ENCODE data around the gene ABHD12. TPM values are rescaled to one million over a fixed set of nuclear protein-coding genes. Genes with fewer than 3 reads are reported as not detected.
A peak's percentile ranks its signal among the peaks of the same experiment; 100 is the strongest.

Gene ABHD12
- polyA plus RNA-seq, 4 donors, result 51.8 to 66.4 (median 59.3) TPM

DNA sequence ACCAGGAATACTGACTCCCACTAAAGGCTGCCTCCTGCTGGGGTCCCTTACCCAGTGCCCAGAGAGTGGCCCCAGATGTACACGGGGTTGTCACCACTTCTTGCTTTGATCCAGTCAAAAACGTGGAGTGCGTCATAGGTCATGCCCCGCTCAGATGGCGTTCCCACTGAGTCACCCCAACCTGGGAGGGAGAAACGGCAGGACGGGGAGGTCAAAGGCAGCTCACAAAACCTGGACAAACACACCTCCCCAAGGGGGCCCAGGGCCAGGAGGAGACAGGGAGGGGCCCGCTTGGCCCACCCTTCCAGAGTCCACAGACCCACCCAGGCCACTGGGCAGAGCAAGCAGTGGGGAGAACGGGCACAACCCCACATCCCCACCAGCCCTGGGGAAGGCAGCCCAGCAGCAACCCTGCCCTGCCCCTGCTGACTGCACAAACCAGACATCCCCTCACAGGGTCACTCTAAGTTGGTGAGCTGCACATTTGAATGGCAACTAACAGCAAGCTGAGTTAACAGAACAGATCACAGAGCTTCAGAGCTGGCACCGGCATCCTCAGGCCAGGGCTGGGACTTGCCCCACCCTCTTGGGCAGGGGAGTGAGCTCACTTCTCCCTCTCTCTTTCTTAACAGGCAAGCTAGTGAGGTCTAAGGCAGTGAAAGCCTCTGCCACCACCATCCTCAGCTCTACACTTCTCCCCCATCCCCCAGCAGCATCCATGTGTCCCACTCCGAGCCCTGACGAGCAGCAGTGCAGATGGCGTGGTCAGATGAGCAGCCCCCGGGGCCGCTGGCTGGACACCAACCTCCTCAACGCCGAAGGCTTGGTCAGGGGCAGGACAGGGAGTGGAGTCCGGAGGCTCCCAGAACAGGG lies 81.0 kb downstream of the ABHD12 start:
- no peak for DNase-seq (ENCODE audit: low read depth in 4 of 4, low spot score in 3 of 4)

GRCh38 chr20:25308671-25309394 lies 81.8 kb downstream of the ABHD12 start:
- DNase-seq (ENCODE audit: low read depth in 4 of 4, low spot score in 3 of 4), result no peak

DNA sequence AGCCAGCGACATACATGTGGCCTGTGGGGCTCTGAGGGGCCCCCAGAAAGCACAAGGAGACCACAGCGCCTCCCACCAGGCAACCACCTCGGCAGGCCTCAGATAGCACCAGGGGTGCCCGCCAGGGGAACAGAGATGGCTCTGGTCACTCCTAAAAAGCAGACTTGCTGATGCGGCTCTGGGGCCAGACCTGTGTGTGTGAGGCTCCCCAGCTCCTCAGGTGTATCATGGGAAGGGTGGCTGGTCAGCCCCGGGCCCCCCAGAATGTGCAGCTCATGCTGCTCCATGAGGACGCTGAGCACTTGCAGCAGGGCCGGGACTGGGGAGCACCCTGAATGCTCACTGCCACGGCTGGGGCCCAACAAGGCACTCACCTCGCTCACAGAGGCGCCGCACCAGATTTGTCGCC lies 82.5 kb downstream of the ABHD12 start:
- DNase-seq (ENCODE audit: low read depth in 4 of 4, low spot score in 3 of 4), result no peak

DNA sequence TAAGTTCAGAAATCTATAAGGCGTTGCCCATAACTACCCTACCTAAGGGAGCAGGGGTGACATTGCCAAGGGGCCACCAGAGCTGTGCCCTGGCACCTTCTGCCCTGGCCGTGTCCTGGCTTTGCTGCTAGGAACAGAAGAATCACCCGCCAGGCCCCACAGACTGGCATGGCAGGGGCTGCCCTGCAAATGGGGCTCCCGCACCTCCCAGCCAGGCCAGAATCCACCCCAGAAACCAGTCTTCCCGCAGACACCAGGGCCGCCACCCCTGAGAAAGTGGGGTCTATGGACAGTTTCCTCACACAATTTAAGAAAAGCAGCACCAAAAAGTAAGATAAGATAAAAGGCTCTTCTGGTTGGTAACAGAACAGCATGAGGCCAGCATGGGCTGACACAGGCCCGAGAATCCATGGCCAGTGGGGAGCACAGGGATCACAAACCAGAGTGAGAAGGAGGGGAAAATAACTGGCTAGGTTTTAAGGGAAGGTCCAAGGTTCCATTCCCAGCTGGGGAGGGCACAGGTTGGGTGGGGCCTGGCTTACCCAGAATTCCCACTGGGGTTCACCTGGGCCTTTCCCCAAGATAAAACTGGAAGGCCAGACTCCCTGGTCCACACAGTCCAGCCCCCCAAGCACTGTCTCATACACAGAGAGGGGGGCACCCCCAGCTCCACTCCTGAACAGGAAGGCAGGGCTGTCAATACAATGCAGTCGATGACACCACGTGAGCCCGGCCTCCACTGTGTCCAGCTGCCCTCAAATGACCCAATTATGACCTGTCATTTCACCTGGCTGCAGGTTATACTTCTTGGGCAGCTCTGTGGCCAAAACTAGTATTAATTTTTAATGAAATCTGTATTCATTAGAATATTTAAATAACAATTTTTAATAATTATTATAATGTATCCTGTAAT lies 83.4 kb downstream of the ABHD12 start:
- no peak for DNase-seq (ENCODE audit: low read depth in 4 of 4, low spot score in 3 of 4)

DNA sequence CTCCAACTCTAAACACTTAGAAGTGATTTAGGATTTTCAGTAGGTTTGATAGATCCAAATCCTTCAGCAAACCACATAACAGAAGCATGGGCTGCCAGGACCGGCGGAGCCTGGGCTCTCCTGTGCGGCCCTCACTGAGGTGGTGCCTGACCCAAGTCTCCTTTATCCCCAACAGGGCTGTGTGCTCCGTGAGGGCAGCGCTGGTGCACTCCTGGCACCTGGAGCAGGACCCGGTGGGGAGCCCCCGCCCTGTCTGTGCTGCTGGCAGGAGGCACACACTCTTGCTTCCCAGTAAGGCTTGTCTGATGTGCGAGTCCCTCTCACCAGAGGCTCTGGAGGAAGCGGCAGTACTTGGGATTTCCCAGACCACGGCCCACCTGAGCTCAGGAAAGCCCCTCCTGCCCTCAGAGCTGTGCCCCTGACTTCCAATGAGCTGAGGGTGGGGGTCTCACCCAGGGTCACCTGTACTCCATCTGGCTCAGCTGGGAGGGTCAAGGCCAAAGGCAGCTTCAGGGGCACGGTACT lies 86.5 kb downstream of the ABHD12 start:
- DNase-seq (ENCODE audit: low read depth in 4 of 4, low spot score in 3 of 4), result no peak

GRCh38 chr20:25303292-25304024 lies 87.2 kb downstream of the ABHD12 start:
- DNase-seq (ENCODE audit: low read depth in 4 of 4, low spot score in 3 of 4), result no peak

- no peak for DNase-seq (ENCODE audit: low read depth in 4 of 4, low spot score in 3 of 4)
Observed at GRCh38 chr20:25302596-25302995, 88.0 kb downstream of the ABHD12 start.

GRCh38 chr20:25301357-25301920 lies 89.2 kb downstream of the ABHD12 start:
- DNase-seq (ENCODE audit: low read depth in 4 of 4, low spot score in 3 of 4), result no peak

DNA sequence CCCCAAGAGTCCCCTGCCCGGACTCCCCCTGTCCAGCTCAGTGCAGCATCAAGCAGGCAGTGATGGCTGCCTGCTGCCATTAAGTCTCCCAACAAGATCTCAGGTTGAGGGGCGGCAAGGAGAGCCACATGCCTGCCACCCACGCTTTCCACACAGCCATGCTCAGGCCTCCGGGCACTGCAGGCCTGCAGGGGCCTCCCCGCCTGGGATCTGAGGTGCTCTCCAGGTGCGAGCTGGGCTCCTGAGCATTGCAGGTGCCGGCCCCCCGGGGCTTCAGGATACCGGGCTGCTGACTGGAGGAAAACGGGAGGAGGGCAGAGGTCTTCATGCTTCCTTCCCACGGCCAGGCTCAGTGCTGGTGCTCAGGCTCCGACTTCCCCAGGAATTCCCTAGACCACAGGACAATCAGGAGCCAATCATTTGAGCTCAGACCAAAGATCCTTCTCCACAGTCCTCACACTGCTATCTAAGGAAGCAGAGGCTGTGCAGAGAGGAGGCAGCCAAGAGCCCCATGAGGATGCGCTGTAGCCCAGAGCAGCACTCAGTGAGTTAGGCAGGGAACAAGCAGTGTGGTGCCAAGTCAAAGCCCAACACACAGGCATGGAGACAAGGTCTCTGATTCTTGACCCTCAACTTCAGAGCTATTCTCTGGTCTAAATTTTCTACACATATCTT lies 90.0 kb downstream of the ABHD12 start:
- DNase-seq (ENCODE audit: low read depth in 4 of 4, low spot score in 3 of 4), result no peak

DNA sequence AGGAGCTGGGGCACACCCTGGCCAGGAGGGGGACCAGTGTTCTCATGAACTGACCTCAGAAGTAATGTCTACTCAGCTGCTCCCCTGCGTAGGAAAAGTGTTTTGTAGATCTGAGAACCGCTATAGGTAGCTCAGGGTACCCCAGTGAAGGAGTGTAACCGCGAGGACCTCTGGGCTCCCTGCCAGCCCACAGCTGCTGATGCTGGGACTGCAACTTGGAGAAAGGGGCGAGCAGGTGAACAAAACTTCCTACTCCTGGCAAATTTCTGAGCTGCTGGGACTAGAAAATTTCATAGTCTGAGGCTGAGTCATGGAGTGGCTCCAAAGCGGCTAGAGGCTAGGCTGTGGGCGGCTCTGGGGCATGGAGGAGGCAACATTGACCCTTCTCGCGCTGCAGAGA lies 90.8 kb downstream of the ABHD12 start:
- DNase-seq (ENCODE audit: low read depth in 4 of 4, low spot score in 3 of 4), result no peak

DNA sequence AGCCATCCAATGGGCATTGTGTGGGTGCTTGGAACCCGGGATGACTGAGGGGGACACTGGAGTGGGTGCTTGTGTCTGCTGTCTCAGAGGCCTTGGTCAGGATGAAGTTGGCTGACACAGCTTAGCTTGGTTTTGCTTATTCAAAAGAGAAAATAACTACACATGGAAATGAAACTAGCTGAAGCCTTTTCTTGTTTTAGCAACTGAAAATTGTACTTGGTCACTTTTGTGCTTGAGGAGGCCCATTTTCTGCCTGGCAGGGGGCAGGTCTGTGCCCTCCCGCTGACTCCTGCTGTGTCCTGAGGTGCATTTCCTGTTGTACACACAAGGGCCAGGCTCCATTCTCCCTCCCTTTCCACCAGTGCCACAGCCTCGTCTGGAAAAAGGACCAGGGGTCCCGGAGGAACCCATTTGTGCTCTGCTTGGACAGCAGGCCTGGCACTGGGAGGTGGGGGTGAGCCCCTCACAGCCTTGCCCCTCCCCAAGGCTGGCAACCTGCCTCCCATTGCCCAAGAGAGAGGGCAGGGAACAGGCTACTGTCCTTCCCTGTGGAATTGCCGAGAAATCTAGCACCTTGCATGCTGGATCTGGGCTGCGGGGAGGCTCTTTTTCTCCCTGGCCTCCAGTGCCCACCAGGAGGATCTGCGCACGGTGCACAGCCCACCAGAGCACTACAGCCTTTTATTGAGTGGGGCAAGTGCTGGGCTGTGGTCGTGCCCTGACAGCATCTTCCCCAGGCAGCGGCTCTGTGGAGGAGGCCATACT lies 93.3 kb downstream of the ABHD12 start:
- no peak for DNase-seq (ENCODE audit: low read depth in 4 of 4, low spot score in 3 of 4)

DNA sequence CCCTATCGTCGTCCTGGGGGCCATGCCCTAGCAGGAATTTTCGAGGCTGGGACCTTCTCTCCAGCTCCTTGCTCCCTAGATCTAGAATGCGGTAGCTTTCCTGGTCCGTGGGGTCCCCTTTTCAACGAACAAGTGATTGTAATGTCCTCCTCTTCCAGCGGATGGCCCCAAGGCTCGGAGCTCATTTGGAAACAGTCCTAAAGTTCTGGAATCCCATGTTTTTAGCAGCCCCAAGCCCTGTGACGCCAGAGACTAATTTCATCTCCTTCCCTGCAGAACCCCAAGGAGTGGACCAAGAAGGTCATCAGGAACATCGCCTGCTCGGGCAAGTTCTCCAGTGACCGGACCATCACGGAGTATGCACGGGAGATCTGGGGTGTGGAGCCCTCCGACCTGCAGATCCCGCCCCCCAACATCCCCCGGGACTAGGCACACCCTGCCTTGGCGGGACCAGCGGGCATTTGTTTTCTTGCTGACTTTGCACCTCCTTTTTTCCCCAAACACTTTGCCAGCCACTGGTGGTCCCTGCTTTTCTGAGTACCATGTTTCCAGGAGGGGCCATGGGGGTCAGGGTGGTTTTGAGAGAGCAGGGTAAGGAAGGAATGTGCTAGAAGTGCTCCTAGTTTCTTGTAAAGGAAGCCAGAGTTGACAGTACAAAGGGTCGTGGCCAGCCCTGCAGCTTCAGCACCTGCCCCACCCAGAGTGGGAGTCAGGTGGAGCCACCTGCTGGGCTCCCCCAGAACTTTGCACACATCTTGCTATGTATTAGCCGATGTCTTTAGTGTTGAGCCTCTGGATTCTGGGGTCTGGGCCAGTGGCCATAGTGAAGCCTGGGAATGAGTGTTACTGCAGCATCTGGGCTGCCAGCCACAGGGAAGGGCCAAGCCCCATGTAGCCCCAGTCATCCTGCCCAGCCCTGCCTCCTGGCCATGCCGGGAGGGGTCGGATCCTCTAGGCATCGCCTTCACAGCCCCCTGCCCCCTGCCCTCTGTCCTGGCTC lies 94.2 kb downstream of the ABHD12 start:
- no peak for DNase-seq (ENCODE audit: low read depth in 4 of 4, low spot score in 3 of 4)

GRCh38 chr20:25295386-25296093 lies 95.1 kb downstream of the ABHD12 start:
- no peak for DNase-seq (ENCODE audit: low read depth in 4 of 4, low spot score in 3 of 4)

DNA sequence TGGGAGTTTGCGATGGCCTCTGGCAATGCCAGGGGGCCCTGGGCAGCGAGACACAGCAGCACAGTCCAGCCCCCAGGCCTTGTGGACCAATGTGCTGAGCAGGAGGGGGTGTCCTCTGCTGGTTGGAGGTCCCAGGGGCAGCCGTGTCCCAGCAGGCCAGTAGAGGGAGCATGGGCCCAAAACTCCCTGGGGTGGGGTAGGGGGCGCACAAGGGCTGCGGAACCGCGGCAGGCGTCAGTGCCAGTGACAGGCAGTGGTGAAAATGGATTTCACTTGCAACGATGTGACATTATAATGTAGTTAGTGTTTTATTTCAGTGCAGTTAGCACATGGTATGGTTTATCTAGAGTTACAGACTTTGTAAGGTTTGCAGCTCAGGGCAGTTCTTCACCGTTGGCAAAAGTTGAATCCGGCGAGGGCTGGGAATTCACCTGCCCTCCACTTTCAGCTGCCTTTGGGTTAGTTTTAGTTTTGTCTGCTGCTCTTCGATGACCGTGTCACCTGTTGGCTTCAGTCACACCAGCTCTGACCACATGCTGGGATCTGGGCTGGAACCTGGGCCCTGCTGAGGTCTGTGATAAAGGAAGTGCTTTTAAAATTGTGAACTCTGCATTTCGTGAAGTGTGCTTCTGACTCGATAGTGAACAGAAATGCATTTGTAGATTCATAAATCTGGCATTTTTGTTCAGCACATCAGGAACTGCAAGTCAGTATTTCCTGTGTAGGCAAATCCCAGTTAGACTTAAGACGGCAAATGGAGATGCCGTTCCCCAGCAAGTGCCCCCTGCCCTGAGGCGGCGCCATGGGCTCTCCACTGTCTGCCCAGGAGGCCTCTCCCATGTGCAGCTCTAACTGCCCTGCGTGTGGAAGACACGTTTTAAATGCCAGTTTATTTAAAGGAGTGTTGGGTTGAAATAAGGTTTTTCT lies 95.9 kb downstream of the ABHD12 start:
- peak in 2 of 4 donors; percentile 8 to 35 for DNase-seq (ENCODE audit: low read depth in 4 of 4, low spot score in 3 of 4)

DNA sequence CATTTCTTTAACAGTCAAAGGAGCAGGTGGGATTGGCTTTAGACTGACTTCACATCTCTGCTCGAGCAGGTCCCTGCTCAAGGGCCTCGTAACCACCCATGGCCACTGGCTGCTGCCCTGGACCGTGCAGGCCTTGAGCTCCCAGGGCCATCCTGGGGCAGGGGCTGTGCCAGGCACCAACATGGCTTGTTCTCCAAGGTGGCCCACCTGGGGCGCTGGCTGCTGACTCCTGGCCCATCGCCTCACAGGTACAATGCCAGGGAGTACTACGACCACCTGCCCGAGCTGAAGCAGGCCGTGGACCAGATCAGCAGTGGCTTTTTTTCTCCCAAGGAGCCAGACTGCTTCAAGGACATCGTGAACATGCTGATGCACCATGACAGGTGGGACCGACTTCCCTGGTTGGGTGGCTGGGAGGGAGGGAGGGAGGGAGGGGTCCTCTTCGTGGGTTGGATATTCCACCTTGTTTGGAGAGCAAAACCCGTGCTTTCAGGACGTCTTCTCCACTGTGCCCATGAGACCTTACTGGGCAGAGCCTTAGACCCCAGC lies 96.7 kb downstream of the ABHD12 start:
- no peak for DNase-seq (ENCODE audit: low read depth in 4 of 4, low spot score in 3 of 4)
